ENCODE results near the gene KRTAP4-11. TPM values are rescaled to one million over a fixed set of nuclear protein-coding genes. Genes with fewer than 3 reads are reported as not detected.
"Not testable (repeated sequence)": the region's sequence is repeated elsewhere in the genome, so short reads cannot be mapped to it uniquely, and the experiment has no call there.

KRTAP4-11 gene
- total RNA-seq = not detected in 2 replicates

DNA sequence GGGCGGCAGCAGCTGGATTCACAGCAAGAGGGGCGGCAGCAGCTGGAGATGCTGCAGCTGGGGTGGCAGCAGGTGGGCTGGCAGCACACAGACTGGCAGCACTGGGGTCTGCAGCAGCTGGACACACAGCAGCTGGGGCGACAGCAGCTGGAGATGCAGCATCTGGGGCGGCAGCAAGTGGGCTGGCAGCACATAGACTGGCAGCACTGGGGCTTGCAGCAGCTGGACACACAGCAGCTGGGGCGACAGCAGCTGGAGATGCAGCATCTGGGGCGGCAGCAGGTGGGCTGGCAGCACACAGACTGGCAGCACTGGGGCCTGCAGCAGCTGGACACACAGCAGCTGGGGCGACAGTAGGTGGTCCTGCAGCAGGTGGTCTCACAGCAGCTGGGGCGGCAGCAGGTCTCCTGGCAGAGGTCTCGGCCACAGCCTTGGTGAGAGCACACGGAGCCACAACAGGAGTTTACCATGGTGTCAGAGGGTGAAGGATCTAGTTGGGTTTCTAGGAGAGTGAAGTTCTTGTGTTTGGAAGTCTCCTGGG, at the start of gene KRTAP4-11:
KRTAP4-11 (minus strand) TSS at position 528 of the 541 bp plus-strand sequence; CDS start at position 470, 58 bp downstream.
- not testable (repeated sequence) for H3K27me3 ChIP-seq (ENCODE audit: control insufficient read depth, insufficient read depth, low read length); H3K36me3 ChIP-seq (ENCODE audit: control insufficient read depth, insufficient read depth, low read length); H3K4me3 ChIP-seq (ENCODE audit: low read depth, low read length); DNase-seq (ENCODE audit: low read depth)

DNA sequence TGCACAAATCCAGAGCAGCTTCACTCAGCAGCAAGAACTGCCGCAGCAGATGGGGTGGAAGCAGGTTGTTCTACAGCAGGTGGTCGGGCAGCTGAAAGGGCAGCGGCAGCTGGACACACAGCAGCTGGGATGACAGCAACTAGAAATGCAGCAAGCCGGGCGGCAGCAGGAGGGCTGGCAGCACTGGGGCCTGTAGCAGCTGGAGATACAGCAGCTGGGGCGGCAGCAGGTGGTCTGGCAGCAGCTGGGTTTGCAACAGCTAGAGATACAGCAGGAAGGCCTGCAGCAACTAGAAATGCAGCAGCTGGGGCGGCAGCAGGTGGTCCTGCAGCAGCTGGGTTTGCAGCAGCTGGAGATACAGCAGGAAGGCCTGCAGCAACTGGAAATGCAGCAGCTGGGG, 49.4 kb upstream of the KRTAP4-11 start:
- TF ChIP-seq, protein P1, sequence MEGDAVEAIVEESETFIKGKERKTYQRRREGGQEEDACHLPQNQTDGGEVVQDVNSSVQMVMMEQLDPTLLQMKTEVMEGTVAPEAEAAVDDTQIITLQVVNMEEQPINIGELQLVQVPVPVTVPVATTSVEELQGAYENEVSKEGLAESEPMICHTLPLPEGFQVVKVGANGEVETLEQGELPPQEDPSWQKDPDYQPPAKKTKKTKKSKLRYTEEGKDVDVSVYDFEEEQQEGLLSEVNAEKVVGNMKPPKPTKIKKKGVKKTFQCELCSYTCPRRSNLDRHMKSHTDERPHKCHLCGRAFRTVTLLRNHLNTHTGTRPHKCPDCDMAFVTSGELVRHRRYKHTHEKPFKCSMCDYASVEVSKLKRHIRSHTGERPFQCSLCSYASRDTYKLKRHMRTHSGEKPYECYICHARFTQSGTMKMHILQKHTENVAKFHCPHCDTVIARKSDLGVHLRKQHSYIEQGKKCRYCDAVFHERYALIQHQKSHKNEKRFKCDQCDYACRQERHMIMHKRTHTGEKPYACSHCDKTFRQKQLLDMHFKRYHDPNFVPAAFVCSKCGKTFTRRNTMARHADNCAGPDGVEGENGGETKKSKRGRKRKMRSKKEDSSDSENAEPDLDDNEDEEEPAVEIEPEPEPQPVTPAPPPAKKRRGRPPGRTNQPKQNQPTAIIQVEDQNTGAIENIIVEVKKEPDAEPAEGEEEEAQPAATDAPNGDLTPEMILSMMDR (IDR thresholded peaks at IDR 0.05; ENCODE audit: insufficient read depth, low read length, poor library complexity, severe bottlenecking) = no peak
- Histone ChIP-seq H3K27me3 (ENCODE audit: control insufficient read depth, insufficient read depth, low read length) (no peaks in the 10 kb centered on the region), H3K36me3 (ENCODE audit: control insufficient read depth, insufficient read depth, low read length) (no peaks in the 10 kb centered on the region), H3K4me3 (ENCODE audit: low read depth, low read length) (no peak overlapping the region)
- DNase-seq (ENCODE audit: low read depth) = no peak

DNA sequence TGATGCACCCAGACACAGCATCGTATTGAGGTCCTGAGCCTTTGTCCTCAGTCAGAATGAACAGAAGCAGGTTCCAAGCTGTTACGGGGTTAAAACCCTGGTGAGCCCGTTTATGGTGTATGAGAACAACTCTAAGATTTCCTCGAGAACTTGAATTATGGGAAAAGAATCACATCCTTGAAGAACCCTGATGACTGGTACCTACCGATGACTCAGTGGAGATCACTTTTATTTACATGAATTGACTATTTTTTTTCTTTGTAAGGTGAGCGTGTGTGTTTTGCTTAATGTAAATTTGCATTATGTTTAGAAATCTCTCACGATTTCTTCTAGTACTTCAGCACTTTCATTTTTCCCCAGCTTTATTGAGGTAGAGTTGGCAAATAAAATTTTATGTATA, 45.7 kb upstream of the KRTAP4-11 start:
- Histone ChIP-seq H3K36me3 (ENCODE audit: control insufficient read depth, insufficient read depth, low read length) (no peaks in the 10 kb centered on the region), H3K4me3 (ENCODE audit: low read depth, low read length) (no peak overlapping the region), H3K27me3 (ENCODE audit: control insufficient read depth, insufficient read depth, low read length) (no peaks in the 10 kb centered on the region)
- no peak for DNase-seq (ENCODE audit: low read depth)
- TF ChIP-seq, protein P1 (IDR thresholded peaks at IDR 0.05; ENCODE audit: insufficient read depth, low read length, poor library complexity, severe bottlenecking) = no peak

DNA sequence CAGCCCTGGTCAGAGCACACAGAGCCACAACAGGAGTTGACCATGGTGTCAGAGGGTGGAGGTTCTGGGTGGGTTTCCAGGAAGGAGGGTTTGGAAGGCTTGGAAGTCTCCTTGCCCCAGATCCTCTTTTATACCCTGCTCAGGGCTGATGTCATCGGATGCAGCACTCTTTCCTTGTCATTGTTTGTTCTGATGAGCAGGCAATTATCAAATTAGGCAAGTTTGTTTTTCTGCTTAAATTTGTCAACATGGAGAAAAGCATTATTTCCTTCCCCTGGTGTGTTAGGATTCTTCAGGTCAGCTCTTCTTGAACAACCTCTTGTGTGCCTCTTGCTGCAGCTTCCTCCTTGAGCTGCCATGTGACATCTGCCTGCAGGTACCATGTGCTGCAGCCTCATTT, 42.5 kb upstream of the KRTAP4-11 start, which contains the start of gene KRTAP4-4:
KRTAP4-4 (minus strand) TSS at position 101 of the 400 bp plus-strand sequence; CDS start at position 44, 57 bp downstream.
- DNase-seq (ENCODE audit: low read depth) = no peak
- Histone ChIP-seq H3K36me3 (ENCODE audit: control insufficient read depth, insufficient read depth, low read length) (no peaks in the 10 kb centered on the region), H3K27me3 (ENCODE audit: control insufficient read depth, insufficient read depth, low read length) (no peaks in the 10 kb centered on the region), H3K4me3 (ENCODE audit: low read depth, low read length) (no peak within 1 kb of the TSS)
- TF ChIP-seq, protein P1 (IDR thresholded peaks at IDR 0.05; ENCODE audit: insufficient read depth, low read length, poor library complexity, severe bottlenecking) = no peak

DNA sequence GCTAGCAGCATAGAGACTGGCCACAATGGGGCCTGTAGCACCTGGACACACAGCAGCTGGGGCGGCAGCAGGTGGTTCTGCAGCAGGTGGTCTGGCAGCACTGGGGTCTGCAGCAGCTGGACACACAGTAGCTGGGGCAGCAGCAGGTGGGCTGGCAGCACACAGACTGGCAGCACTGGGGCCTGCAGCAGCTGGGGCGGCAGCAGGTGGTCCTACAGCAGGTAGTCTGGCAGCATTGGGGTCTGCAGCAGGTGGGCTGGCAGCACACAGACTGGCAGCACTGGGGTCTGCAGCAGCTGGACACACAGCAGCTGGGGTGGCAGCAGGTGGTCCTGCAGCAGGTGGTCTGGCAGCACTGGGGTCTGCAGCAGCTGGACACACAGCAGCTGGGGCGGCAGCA, 42.0 kb upstream of the KRTAP4-11 start:
- not testable (repeated sequence) for DNase-seq (ENCODE audit: low read depth); H3K4me3 ChIP-seq (ENCODE audit: low read depth, low read length); H3K36me3 ChIP-seq (ENCODE audit: control insufficient read depth, insufficient read depth, low read length); H3K27me3 ChIP-seq (ENCODE audit: control insufficient read depth, insufficient read depth, low read length)

DNA sequence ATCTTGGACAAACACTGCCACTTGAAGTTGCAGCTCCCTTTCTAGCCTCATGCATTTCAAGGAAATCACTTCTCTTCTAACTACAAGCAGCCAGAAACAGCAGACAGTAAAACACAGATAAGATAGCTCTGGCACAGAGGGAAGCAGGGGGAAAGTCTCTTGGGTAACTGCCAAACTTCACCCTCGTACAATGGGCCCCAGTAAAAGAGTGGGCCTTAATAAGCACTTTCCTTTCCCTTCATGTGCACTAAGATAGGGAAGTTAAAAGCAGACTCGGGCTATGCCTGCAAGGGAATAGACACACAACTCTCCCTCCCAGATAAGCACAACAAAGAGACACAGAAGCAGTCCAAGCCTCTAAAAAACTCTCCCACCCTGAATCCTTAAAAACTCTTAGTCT, 35.7 kb upstream of the KRTAP4-11 start:
- TF ChIP-seq, protein P1 (IDR thresholded peaks at IDR 0.05; ENCODE audit: insufficient read depth, low read length, poor library complexity, severe bottlenecking) = no peak
- Histone ChIP-seq H3K36me3 (ENCODE audit: control insufficient read depth, insufficient read depth, low read length) (no peaks in the 10 kb centered on the region), H3K4me3 (ENCODE audit: low read depth, low read length) (no peak overlapping the region), H3K27me3 (ENCODE audit: control insufficient read depth, insufficient read depth, low read length) (no peaks in the 10 kb centered on the region)
- no peak for DNase-seq (ENCODE audit: low read depth)

DNA sequence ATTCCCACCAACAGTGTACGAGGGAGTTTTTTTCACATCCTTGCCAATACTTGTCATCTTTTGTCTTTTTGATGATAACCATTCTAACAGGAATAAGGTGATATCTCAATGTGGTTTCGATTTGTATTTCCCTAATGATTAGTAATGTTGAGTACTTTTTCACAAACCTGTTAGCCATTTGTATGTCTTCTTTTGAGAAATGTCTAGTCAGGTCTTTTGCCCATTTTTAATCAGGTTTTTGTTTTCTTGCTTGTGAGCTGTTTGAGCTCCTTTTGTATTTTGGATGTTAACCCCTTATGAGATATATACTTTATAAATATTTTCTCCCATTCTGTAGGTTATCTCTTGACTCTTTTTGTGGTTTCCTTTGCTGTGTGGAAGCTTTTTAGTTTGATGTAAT, 33.4 kb upstream of the KRTAP4-11 start:
- no peaks in the 10 kb centered on the region for H3K36me3 ChIP-seq (ENCODE audit: control insufficient read depth, insufficient read depth, low read length)
- no peak overlapping the region for H3K4me3 ChIP-seq (ENCODE audit: low read depth, low read length)
- DNase-seq (ENCODE audit: low read depth) = no peak
- H3K27me3 ChIP-seq (ENCODE audit: control insufficient read depth, insufficient read depth, low read length) = no peaks in the 10 kb centered on the region
- TF ChIP-seq, protein P1 (IDR thresholded peaks at IDR 0.05; ENCODE audit: insufficient read depth, low read length, poor library complexity, severe bottlenecking) = no peak
